CD14-positive monocyte (primary cell): ENCODE data around the gene WT1. TPM values are rescaled to one million over a fixed set of nuclear protein-coding genes. Genes with fewer than 3 reads are reported as not detected.

Experiments
- DNase-seq, 3 donors: peaks; one replicate each; pipeline ENCODE4 v3.0.0-alpha.2; 2011 to 2022
- H2AFZ ChIP-seq: 2 replicates; pipeline ENCODE4 v1.6.0; 2012; ENCODE audit warnings: mild to moderate bottlenecking, low read depth, low read length, inconsistent platforms; ENCODE audit not compliant: insufficient read depth, poor library complexity, severe bottlenecking
- H3K27ac ChIP-seq, 2 donors: 1 replicate in 1 of 2; 2 replicates in 1 of 2; pipeline ENCODE4 v1.5.1; 2012 to 2013; ENCODE audit warnings: low read length in 2 of 2, control low read depth in 1 of 2, inconsistent platforms in 1 of 2, low read depth in 1 of 2, mild to moderate bottlenecking in 1 of 2
- H3K27me3 ChIP-seq, 2 donors: one replicate each; pipeline versions ENCODE4 v1.6.0 to v1.6.1; 2011 to 2013; ENCODE audit warnings: low read length in 2 of 2; ENCODE audit not compliant: control insufficient read depth in 2 of 2, insufficient read depth in 2 of 2
- H3K36me3 ChIP-seq, 2 donors: replicated peaks in 1 of 2; 1 replicate in 1 of 2; 2 replicates in 1 of 2; pipeline versions ENCODE4 v1.5.1 to v1.6.1; 2012 to 2013; ENCODE audit warnings: low read length in 2 of 2, control low read depth in 1 of 2, inconsistent platforms in 1 of 2, mild to moderate bottlenecking in 1 of 2; ENCODE audit not compliant: insufficient read depth in 2 of 2, control insufficient read depth in 1 of 2
- H3K4me1 ChIP-seq, 2 donors: 1 replicate in 1 of 2; 2 replicates in 1 of 2; pipeline versions ENCODE4 v1.5.1 to v1.6.1; 2012 to 2013; ENCODE audit warnings: low read length in 2 of 2, control low read depth in 1 of 2, inconsistent platforms in 1 of 2, mild to moderate bottlenecking in 1 of 2, moderate library complexity in 1 of 2; ENCODE audit not compliant: insufficient read depth in 2 of 2, control insufficient read depth in 1 of 2
- H3K4me2 ChIP-seq: replicated peaks from 2 replicates; pipeline ENCODE3; 2012; ENCODE audit warnings: low read length, moderate library complexity, mild to moderate bottlenecking; ENCODE audit not compliant: poor library complexity, severe bottlenecking; ENCODE audit errors: extremely low read depth
- H3K4me3 ChIP-seq, 3 experiments: fragments of 200-600 bp in 1 of 3; sonication (generic) in 1 of 3; replicated peaks in 1 of 3; 1 replicate in 2 of 3; 2 replicates in 1 of 3; pipeline ENCODE4 v1.5.1; 2011 to 2013; ENCODE audit warnings: low read length in 3 of 3, mild to moderate bottlenecking in 3 of 3, control low read depth in 2 of 3, low read depth in 2 of 3, inconsistent platforms in 1 of 3, moderate library complexity in 1 of 3
- H3K79me2 ChIP-seq: 2 replicates; pipeline ENCODE4 v1.6.0; 2012; ENCODE audit warnings: mild to moderate bottlenecking, control low read depth, inconsistent platforms, low read length, moderate library complexity; ENCODE audit not compliant: insufficient read depth
- H3K9ac ChIP-seq: 2 replicates; pipeline ENCODE4 v1.6.0; 2017; ENCODE audit warnings: low read length, mild to moderate bottlenecking; ENCODE audit not compliant: insufficient read depth, poor library complexity, severe bottlenecking
- H3K9me3 ChIP-seq, 2 donors: replicated peaks in 1 of 2; 1 replicate in 1 of 2; 2 replicates in 1 of 2; pipeline versions ENCODE4 v1.5.1 to v1.6.1; 2012 to 2013; ENCODE audit warnings: low read length in 2 of 2, control low read depth in 1 of 2; ENCODE audit not compliant: control insufficient read depth in 1 of 2, insufficient read depth in 1 of 2
- H4K20me1 ChIP-seq: 2 replicates; pipeline ENCODE4 v1.6.0; 2012; ENCODE audit warnings: mild to moderate bottlenecking, low read length, control low read depth, moderate library complexity; ENCODE audit not compliant: insufficient read depth
- H3K27ac Mint-ChIP-seq, 7 donors: one replicate each; pipeline ENCODE4 v1.8.0; 2020; ENCODE audit warnings: mild to moderate bottlenecking in 7 of 7, mixed read lengths in 7 of 7, moderate library complexity in 6 of 7, inconsistent platforms in 2 of 7
- H3K27me3 Mint-ChIP-seq, 3 donors: one replicate each; pipeline ENCODE4 v1.8.0; 2021 to 2022; ENCODE audit warnings: low read depth in 3 of 3, mild to moderate bottlenecking in 3 of 3, mixed read lengths in 3 of 3, moderate library complexity in 3 of 3, inconsistent platforms in 1 of 3
- H3K36me3 Mint-ChIP-seq, 2 donors: one replicate each; pipeline ENCODE4 v1.8.0; 2020; ENCODE audit warnings: mixed read lengths in 2 of 2, inconsistent platforms in 1 of 2, mild to moderate bottlenecking in 1 of 2
- H3K4me1 Mint-ChIP-seq: one replicate; pipeline ENCODE4 v1.8.0; 2020; ENCODE audit warnings: mild to moderate bottlenecking, mixed read lengths
- H3K4me3 Mint-ChIP-seq, 2 donors: one replicate each; pipeline ENCODE4 v1.8.0; 2020; ENCODE audit warnings: mild to moderate bottlenecking in 2 of 2, mixed read lengths in 2 of 2, moderate library complexity in 1 of 2
- H3K9me3 Mint-ChIP-seq, 7 donors: one replicate each; pipeline ENCODE4 v1.8.0; 2020 to 2022; ENCODE audit warnings: mixed read lengths in 7 of 7, mild to moderate bottlenecking in 6 of 7, moderate library complexity in 6 of 7, inconsistent platforms in 2 of 7
- CTCF ChIP-seq: fragments of 200-600 bp; IDR thresholded peaks from one replicate; pipeline ENCODE4 v1.8.0; 2022; ENCODE audit warnings: antibody characterized with exemption, mild to moderate bottlenecking
- WGBS: methylation state at CpG from one replicate; pipeline ENCODE4 v1.1.5; 2013; ENCODE audit warnings: missing lambda C conversion rate; ENCODE audit not compliant: insufficient coverage; 5-methylcytosine and 5-hydroxymethylcytosine counted together
- intact Hi-C, 2 donors: fragments of 100-400 bp; cut with micrococcal nuclease; formaldehyde crosslinking; loops; one replicate each; pipeline versions ENCODE4 v1.15.0 to v1.15.1; 2023
- polyA plus RNA-seq, 3 donors: library from polyadenylated mRNA; depleted of rRNA in 1 of 3; unstranded in 2 of 3; stranded (reverse) in 1 of 3; fragments of 300-500 nt in 2 of 3; fragments of >200 nt in 1 of 3; fragmentation: Illumina TruSeq in 2 of 3; gene quantifications; 1 replicate in 2 of 3; 2 replicates in 1 of 3; pipeline ENCODE4 v1.2.3, GENCODE V29; 2012 to 2021
- small RNA-seq: library from RNA; depleted of rRNA; stranded (forward); fragments of <200 nt; gene quantifications from one replicate; pipeline ENCODE3, GENCODE V24; 2012; ENCODE audit warnings: low read depth; ENCODE audit not compliant: insufficient read length

WT1 gene
- polyA plus RNA-seq, 3 donors = not detected

DNA sequence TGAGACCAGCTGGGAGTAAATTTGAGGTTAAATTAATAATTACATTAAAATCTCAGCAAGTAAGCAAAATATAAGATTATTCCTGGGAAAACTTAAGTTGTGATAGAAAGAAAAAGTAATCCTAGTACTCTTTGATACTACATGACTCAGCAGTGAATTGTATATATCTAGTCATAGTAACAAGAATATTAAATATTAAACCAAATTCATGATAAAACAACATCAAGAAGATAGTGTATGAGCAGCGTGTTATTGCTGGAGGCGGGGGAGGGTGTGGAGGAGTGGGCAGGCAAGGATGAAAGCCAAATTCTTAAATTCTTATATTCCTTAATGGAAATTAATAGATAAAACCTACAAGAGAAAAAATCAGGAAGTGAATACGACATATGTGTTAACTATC is 95.2 kb downstream of the WT1 start:
- peaks cover under 1 to 2% of the 10 kb centered on the region in 2 donors for H3K9me3 ChIP-seq
- intact Hi-C loops = no loop called here
- Mint-ChIP-seq H3K36me3 (no peaks in the 10 kb centered on the region), H3K9me3 (peaks cover 0 to 7% (median 3%) of the 10 kb centered on the region in 7 donors), H3K27ac (no peak overlapping the region), H3K4me1 (no peaks in the 10 kb centered on the region), H3K4me3 (no peak overlapping the region), H3K27me3 (peaks cover 18 to 27% (median 23%) of the 10 kb centered on the region in 3 donors)
- no peaks in the 10 kb centered on the region for H3K4me1 ChIP-seq
- no peak overlapping the region for H2AFZ ChIP-seq
- peaks cover 0 to 2% of the 10 kb centered on the region in 2 donors for H3K27me3 ChIP-seq
- no peak overlapping the region for H3K4me2 ChIP-seq
- no peak overlapping the region for H3K27ac ChIP-seq
- no peaks in the 10 kb centered on the region for H4K20me1 ChIP-seq
- WGBS = no CpG with 5 or more reads among the region's 3 CpGs
- H3K9ac ChIP-seq = no peak overlapping the region
- no peak overlapping the region for H3K4me3 ChIP-seq
- no peaks in the 10 kb centered on the region for H3K79me2 ChIP-seq
- DNase-seq = no peak
- TF ChIP-seq CTCF = no peak
- no peaks in the 10 kb centered on the region for H3K36me3 ChIP-seq

Small RNAs within 50 kb of the gene (small RNA-seq; reads per million reads assigned to genes)
- gene RF02204 (not detected), gene RF02205 (not detected)

Other genes with a start within 250 kb of the WT1 start
- 100 to 1,000 TPM; 248 to 316 (median 315) TPM for gene EIF3M, start 148.3 kb upstream of the WT1 start, polyA plus RNA-seq